Osteocyte (in vitro differentiated cells): ENCODE measurements around the gene SLC4A3. TPM values are rescaled to one million over a fixed set of nuclear protein-coding genes. Genes with fewer than 3 reads are reported as not detected.

Experiments used
- DNase-seq: peaks from one replicate; pipeline ENCODE4 v3.0.0; 2021; ENCODE audit warnings: mixed read lengths; ENCODE audit not compliant: unreplicated experiment; ENCODE audit errors: extremely low spot score
- H3K27ac Mint-ChIP-seq: one replicate; pipeline ENCODE4 v1.8.0; 2021; ENCODE audit warnings: mild to moderate bottlenecking, mixed read lengths; ENCODE audit not compliant: unreplicated experiment
- H3K27me3 Mint-ChIP-seq: one replicate; pipeline ENCODE4 v1.8.0; 2021; ENCODE audit warnings: mixed read lengths; ENCODE audit not compliant: unreplicated experiment
- H3K36me3 Mint-ChIP-seq: one replicate; pipeline ENCODE4 v1.8.0; 2021; ENCODE audit warnings: mixed read lengths; ENCODE audit not compliant: unreplicated experiment
- H3K4me1 Mint-ChIP-seq: one replicate; pipeline ENCODE4 v1.8.0; 2021; ENCODE audit warnings: mixed read lengths; ENCODE audit not compliant: unreplicated experiment
- H3K4me3 Mint-ChIP-seq: one replicate; pipeline ENCODE4 v1.8.0; 2021; ENCODE audit warnings: mild to moderate bottlenecking, moderate library complexity, mixed read lengths; ENCODE audit not compliant: unreplicated experiment
- H3K9me3 Mint-ChIP-seq: one replicate; pipeline ENCODE4 v1.8.0; 2021; ENCODE audit warnings: mixed read lengths; ENCODE audit not compliant: unreplicated experiment
- total RNA-seq: library from RNA; stranded (reverse); gene quantifications from 2 replicates; pipeline ENCODE4 v1.2.1, GENCODE V29; 2021
- TF ChIP-seq, protein P1 (sequence below): fragments of 200-600 bp; sonication (generic); IDR thresholded peaks from 2 replicates; pipeline ENCODE4 v1.5.0; 2021; ENCODE audit warnings: antibody characterized with exemption, mild to moderate bottlenecking, moderate library complexity

The SLC4A3 gene
- total RNA-seq, 1 donor from 2014 or later: 11.6 TPM

DNA sequence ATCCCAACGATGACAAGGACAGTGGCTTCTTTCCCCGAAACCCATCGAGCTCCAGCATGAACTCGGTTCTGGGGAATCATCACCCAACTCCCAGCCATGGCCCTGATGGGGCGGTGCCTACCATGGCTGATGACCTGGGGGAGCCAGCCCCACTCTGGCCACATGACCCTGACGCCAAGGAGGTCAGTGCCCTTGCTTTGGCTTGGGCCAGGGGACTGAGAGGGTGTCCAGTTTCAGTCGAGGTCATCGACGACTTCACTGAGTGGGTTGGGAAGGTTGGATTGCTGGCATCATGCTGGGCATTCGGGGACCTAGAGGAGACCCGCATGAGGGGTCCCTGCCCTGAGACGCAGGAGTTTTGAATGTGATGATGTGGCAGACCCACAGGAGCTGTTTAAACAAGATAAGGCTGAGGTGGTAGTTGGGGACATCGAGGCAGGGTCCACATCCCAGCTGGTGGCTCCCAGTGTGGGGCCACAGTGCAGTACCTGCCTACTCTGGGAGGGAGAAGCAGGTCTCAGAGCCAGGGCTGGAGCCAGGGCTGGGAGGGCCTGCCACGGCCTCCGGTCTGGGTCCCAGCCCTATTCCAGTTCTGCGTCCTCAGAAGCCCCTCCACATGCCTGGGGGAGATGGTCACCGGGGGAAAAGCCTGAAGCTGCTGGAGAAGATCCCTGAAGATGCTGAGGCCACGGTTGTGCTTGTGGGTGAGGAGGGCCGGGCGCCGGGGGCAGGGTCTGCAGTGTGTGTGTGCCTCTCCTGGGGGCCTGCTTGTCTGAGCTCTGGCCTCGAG, 6.0 kb downstream of the SLC4A3 start:
- H3K27ac Mint-ChIP-seq: no peak overlapping the region

DNA sequence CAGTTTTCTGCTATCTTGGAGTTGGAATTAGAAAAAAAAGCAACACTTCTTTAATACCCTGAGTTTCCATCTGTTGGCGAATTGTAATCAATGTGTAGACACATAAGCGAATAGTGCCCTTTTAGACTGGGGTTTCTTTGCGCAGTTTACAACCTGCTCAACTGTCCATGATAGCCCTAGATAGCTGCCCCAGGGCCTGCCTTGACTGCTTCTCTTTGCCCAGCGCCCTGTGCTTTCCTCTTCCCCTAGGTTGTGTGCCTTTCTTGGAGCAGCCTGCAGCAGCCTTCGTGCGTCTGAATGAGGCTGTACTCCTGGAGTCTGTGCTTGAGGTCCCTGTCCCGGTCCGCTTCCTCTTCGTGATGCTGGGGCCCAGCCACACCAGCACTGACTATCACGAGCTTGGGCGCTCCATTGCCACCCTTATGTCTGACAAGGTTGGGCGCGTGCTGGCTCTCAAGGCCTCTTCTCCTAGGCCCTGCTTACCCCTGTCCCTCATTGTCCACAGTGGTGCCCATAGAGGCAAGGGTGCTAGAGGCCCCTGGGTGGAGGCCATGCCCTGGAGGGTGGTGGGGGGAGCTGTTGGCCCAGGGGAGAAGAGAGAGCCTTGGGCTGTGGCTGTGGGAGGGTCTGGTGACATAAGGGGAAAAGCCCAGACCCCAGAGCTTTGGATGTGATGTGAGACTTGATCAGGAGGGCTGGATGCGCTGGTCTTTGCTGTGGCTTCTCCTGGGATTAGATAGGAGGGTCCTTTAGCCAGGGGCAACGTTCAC, 6.9 kb downstream of the SLC4A3 start:
- no peak for DNase-seq
- Mint-ChIP-seq H3K4me3 (no peak overlapping the region), H3K27me3 (no peaks in the 10 kb centered on the region), H3K4me1 (no peaks in the 10 kb centered on the region), H3K9me3 (no peaks in the 10 kb centered on the region), H3K27ac (no peak overlapping the region), H3K36me3 (peaks cover 5% of the 10 kb centered on the region)
- TF ChIP-seq, protein P1, sequence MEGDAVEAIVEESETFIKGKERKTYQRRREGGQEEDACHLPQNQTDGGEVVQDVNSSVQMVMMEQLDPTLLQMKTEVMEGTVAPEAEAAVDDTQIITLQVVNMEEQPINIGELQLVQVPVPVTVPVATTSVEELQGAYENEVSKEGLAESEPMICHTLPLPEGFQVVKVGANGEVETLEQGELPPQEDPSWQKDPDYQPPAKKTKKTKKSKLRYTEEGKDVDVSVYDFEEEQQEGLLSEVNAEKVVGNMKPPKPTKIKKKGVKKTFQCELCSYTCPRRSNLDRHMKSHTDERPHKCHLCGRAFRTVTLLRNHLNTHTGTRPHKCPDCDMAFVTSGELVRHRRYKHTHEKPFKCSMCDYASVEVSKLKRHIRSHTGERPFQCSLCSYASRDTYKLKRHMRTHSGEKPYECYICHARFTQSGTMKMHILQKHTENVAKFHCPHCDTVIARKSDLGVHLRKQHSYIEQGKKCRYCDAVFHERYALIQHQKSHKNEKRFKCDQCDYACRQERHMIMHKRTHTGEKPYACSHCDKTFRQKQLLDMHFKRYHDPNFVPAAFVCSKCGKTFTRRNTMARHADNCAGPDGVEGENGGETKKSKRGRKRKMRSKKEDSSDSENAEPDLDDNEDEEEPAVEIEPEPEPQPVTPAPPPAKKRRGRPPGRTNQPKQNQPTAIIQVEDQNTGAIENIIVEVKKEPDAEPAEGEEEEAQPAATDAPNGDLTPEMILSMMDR: no peak

More for the DNA sequence above, 6.0 kb downstream of the SLC4A3 start:
- H3K9me3 Mint-ChIP-seq: no peaks in the 10 kb centered on the region
- H3K4me3 Mint-ChIP-seq: no peak overlapping the region
- TF ChIP-seq, protein P1: no peak
- peaks cover 5% of the 10 kb centered on the region for H3K36me3 Mint-ChIP-seq
- no peaks in the 10 kb centered on the region for H3K4me1 Mint-ChIP-seq
- no peaks in the 10 kb centered on the region for H3K27me3 Mint-ChIP-seq
- DNase-seq: no peak

DNA sequence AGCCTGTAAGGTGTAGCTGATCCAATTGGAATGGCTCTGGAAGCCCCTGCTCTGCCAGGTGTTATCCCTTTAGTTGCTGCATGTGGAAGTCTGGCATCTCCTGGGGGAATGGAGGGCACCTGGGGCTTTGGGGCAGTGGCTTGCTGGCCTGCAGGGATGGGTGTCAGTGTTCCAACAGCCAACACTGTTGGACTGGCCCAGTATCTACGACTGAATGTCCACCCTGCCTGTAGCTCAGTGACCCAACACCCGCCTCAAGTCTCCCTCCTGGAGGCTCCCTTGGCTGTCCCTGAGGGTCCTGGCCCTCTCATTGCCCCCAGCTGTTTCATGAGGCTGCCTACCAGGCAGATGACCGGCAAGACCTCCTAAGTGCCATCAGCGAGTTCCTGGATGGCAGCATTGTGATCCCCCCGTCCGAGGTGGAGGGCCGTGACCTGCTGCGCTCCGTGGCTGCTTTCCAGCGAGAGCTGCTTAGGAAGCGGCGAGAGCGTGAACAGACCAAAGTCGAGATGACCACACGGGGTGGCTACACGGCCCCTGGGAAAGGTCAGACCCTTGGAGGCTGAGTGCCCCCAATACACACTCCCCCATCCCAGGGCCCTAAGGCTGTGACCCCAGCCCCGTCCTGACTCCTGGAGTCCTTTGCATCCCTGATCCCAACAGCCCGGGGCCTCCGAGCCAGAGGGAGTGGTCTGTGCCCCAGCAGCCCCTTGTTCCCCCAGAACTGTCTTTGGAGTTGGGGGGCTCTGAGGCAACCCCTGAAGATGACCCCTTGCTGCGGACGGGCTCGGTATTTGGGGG, 7.7 kb downstream of the SLC4A3 start:
- Mint-ChIP-seq H3K9me3 (no peaks in the 10 kb centered on the region), H3K4me1 (no peaks in the 10 kb centered on the region), H3K27me3 (no peaks in the 10 kb centered on the region), H3K4me3 (no peak overlapping the region), H3K36me3 (peaks cover 5% of the 10 kb centered on the region), H3K27ac (no peak overlapping the region)
- no peak for DNase-seq
- TF ChIP-seq, protein P1: no peak

DNA sequence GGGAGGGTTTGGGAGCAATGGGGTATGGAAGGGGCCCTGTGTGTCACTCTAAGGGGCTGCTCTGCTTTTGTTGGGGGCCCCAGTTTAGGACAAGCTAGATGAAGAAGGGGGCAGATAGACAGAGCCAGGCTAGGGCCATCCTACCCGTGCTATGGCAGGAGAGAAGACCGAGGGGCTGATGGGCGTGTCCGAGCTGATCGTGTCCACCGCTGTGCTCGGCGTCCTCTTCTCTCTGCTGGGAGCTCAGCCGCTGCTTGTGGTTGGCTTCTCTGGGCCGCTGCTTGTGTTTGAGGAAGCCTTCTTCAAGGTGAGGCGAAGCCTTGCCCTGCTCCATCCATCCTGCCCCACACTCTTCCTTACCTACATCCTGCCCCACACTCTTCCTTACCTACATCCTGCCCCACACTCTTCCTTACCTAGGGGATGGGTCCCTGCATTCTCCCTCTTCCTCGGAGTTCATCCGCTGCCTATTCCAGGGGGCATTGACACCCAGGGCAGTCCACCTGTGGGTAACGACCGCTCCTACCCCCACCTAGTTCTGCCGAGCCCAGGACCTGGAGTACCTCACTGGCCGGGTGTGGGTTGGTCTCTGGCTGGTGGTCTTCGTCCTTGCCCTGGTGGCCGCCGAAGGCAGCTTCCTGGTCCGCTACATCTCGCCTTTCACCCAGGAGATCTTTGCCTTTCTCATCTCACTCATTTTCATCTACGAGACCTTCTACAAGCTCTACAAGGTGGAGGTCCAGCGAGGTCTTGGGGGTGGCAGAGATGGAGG, 8.9 kb downstream of the SLC4A3 start:
- Mint-ChIP-seq H3K27ac (no peak overlapping the region), H3K4me1 (no peaks in the 10 kb centered on the region), H3K27me3 (no peaks in the 10 kb centered on the region), H3K4me3 (no peak overlapping the region), H3K36me3 (peaks cover 5% of the 10 kb centered on the region), H3K9me3 (no peaks in the 10 kb centered on the region)
- no peak for DNase-seq
- TF ChIP-seq, protein P1: no peak
